Activated T-cell treated with anti-CD3 and anti-CD28 coated beads, Interleukin-2, amount 50 U/mL, for 24 hours (primary cell): ENCODE measurements around the gene PSMA6.
A peak's percentile ranks its signal among the peaks of the same experiment; 100 is the strongest.
"Not testable (repeated sequence)": the region's sequence is repeated elsewhere in the genome, so short reads cannot be mapped to it uniquely, and the experiment has no call there.

Source experiments
- DNase-seq: peaks from one replicate; pipeline ENCODE4 v3.0.0-alpha.2; 2020
- H3K27ac Mint-ChIP-seq: 2 replicates; pipeline ENCODE4 v1.8.0; 2020; ENCODE audit warnings: mild to moderate bottlenecking, mixed read lengths
- H3K27me3 Mint-ChIP-seq: 2 replicates; pipeline ENCODE4 v1.8.0; 2020; ENCODE audit warnings: mixed read lengths
- H3K36me3 Mint-ChIP-seq: 2 replicates; pipeline ENCODE4 v1.8.0; 2020; ENCODE audit warnings: low read depth, mixed read lengths
- H3K4me1 Mint-ChIP-seq: 2 replicates; pipeline ENCODE4 v1.8.0; 2020; ENCODE audit warnings: low read depth, mixed read lengths
- H3K4me3 Mint-ChIP-seq: 2 replicates; pipeline ENCODE4 v1.8.0; 2020; ENCODE audit warnings: mild to moderate bottlenecking, moderate library complexity, mixed read lengths
- H3K9me3 Mint-ChIP-seq: 2 replicates; pipeline ENCODE4 v1.8.0; 2020; ENCODE audit warnings: mixed read lengths

PSMA6 gene

DNA sequence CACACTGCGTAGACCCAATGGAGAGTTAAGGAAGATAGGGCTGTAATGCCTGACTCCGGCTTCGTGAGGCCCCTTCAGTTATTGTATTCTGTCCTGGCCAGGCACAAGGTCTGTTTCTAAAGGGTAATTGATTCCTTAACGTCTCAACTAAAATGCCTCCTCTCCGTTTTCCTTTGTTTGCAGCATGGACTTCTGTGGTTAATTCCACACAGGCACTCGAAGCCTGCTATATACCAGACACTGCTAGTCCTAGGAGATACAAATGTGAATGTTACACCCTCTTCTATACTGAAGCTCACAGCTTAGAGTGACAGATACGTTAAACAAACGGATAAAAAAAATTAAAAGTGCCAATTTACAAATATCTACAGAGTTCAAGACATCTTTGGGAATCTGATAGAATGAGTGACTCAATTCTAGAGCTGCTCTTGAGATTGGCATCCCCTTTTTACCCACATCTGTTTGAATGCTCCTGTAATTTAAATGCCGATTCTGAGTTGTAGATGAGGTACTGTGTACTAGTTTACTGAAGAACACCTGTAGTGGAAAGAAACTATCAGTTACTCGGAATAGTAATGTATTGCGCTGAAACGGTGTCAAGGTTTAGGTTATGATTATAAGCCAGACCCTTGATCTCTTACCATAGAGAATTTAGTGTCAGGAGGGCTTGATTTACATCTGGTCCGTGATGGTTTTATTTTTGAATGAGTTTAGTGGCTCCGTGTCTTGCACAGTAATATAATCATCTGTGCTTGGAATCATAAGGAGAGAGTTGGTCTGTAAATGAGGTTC is 784 bp downstream of the PSMA6 start:
- H3K36me3 Mint-ChIP-seq: peaks cover 54% of the 10 kb centered on the region
- DNase-seq: no peak
- H3K27ac Mint-ChIP-seq: peak overlapping the region; percentile 99
- H3K4me1 Mint-ChIP-seq: peaks cover 62% of the 10 kb centered on the region
- no peaks in the 10 kb centered on the region for H3K27me3 Mint-ChIP-seq
- H3K4me3 Mint-ChIP-seq: peak overlapping the region; percentile 99
- H3K9me3 Mint-ChIP-seq: no peaks in the 10 kb centered on the region

- peak overlapping the region; percentile 69 for H3K27ac Mint-ChIP-seq
- H3K27me3 Mint-ChIP-seq: no peaks in the 10 kb centered on the region
- no peaks in the 10 kb centered on the region for H3K9me3 Mint-ChIP-seq
- no peak for DNase-seq
- peaks cover 63% of the 10 kb centered on the region for H3K4me1 Mint-ChIP-seq
- H3K36me3 Mint-ChIP-seq: peaks cover 72% of the 10 kb centered on the region
- H3K4me3 Mint-ChIP-seq: peak overlapping the region; percentile 51
These were observed 3.6 kb downstream of the PSMA6 start for GRCh38 chr14:35295845-35296161.

- no peaks in the 10 kb centered on the region for H3K27me3 Mint-ChIP-seq
- H3K4me1 Mint-ChIP-seq: peaks cover 69% of the 10 kb centered on the region
- H3K36me3 Mint-ChIP-seq: peaks cover 78% of the 10 kb centered on the region
- H3K4me3 Mint-ChIP-seq: peak overlapping the region; percentile 51
- H3K9me3 Mint-ChIP-seq: no peaks in the 10 kb centered on the region
- DNase-seq: no peak
- peak overlapping the region; percentile 79 for H3K27ac Mint-ChIP-seq
These were observed 4.4 kb downstream of the PSMA6 start for GRCh38 chr14:35296545-35296944.

- DNase-seq: no peak
- Mint-ChIP-seq H3K4me1 (peaks cover 77% of the 10 kb centered on the region), H3K4me3 (no peak overlapping the region), H3K9me3 (no peaks in the 10 kb centered on the region), H3K27ac (peak overlapping the region; percentile 47), H3K27me3 (no peaks in the 10 kb centered on the region), H3K36me3 (peaks cover 83% of the 10 kb centered on the region)
These were observed 5.5 kb downstream of the PSMA6 start for GRCh38 chr14:35297706-35298105.

DNA sequence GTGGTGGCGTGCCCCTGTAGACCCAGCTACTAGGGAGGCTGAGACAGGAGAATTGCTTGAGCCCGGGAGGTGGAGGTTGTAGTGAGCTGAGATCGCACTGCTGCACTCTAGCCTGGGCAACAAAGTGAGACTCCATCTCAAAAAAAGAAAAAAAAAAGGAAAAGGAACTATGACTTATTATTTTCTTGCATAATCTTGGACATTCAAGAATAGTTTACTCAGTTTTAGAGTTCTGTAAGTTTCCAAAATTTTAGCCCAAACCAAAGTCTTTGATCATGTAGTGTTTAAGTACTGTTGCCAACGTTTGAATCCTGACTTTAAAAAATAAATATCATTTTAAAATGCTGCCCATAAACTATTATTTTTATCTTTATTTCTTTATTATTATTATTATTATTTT is 6.2 kb downstream of the PSMA6 start:
- peaks cover 83% of the 10 kb centered on the region for H3K36me3 Mint-ChIP-seq
- peaks cover 83% of the 10 kb centered on the region for H3K4me1 Mint-ChIP-seq
- no peak for DNase-seq
- H3K27me3 Mint-ChIP-seq: no peaks in the 10 kb centered on the region
- H3K4me3 Mint-ChIP-seq: no peak overlapping the region
- no peak overlapping the region for H3K27ac Mint-ChIP-seq
- no peaks in the 10 kb centered on the region for H3K9me3 Mint-ChIP-seq

DNA sequence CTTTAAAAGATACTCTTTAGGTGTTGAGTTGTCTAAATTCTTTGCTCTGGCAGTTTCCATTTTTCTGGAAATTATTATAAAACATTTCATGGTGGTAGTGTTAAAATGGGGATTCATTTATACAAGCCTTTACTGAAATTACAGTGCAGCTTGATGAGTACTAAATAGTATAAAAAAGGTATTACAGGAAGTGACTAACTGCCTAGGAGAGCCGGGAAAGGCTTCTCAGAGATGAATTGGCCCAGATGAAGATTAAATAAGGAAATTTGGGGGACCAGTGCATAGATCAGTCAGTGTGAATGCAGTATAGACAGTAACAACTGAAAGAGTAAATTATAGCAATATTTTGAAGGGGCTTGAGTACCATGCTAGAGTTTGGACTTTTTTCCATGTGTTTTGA is 7.5 kb downstream of the PSMA6 start:
- peaks cover 80% of the 10 kb centered on the region for H3K36me3 Mint-ChIP-seq
- no peak for DNase-seq
- H3K4me3 Mint-ChIP-seq: peak overlapping the region; percentile 26

GRCh38 chr14:35300228-35300627 is 8.0 kb downstream of the PSMA6 start:
- Mint-ChIP-seq H3K27ac (peak overlapping the region; percentile 91), H3K4me3 (peak overlapping the region; percentile 11), H3K4me1 (peaks cover 86% of the 10 kb centered on the region), H3K27me3 (no peaks in the 10 kb centered on the region), H3K36me3 (peaks cover 81% of the 10 kb centered on the region), H3K9me3 (no peaks in the 10 kb centered on the region)
- no peak for DNase-seq

More for the DNA sequence above, 7.5 kb downstream of the PSMA6 start:
- Mint-ChIP-seq H3K9me3 (no peaks in the 10 kb centered on the region), H3K27ac (peak overlapping the region; percentile 91), H3K27me3 (no peaks in the 10 kb centered on the region), H3K4me1 (peaks cover 86% of the 10 kb centered on the region)

GRCh38 chr14:35301334-35301733 is 9.2 kb downstream of the PSMA6 start:
- Mint-ChIP-seq H3K36me3 (peaks cover 81% of the 10 kb centered on the region), H3K4me3 (peak overlapping the region; percentile 47), H3K27ac (peak overlapping the region; percentile 91), H3K4me1 (peaks cover 80% of the 10 kb centered on the region)
- H3K9me3 Mint-ChIP-seq, H3K27me3 Mint-ChIP-seq, DNase-seq: not testable (repeated sequence)

DNA sequence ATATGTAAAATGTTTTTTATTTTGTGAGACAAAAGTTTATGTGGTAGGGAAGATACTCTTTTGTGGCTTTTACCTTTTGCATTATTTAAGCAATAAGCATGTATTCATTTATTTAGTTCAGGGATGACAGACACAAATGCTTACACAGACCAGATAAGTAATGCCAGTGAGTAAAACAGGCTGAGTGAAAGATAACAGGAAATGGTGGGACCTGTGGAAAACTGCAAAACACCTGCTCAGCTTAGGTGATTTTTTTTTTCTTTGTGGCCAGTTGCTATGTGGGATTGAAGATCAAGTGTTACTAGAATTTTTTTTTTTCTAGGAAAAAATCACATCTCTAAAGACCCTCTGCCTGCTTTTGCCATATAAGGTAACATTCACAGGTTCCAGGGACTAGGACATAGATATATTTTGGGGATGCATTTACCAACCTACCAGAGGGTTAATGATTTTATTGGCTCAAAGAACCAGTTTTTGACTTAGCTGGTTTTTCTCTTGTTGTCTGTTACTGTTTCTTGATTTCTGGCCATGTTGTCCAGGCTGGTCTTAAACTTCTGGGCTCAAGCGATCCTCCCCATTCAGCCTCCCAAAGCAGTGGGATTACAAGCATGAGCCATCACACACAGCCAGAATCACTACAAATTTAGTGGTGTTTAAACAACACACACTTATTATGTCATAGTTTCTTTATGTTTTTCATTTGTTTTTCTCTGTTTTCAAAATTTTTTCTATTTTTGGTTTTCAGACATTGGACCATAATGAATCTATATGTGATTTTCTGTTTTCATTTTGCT is 9.8 kb downstream of the PSMA6 start:
- peaks cover 77% of the 10 kb centered on the region for H3K4me1 Mint-ChIP-seq
- DNase-seq: no peak
- peaks cover 81% of the 10 kb centered on the region for H3K36me3 Mint-ChIP-seq
- H3K27ac Mint-ChIP-seq: peak overlapping the region; percentile 91
- H3K4me3 Mint-ChIP-seq: peak overlapping the region; percentile 47
- no peaks in the 10 kb centered on the region for H3K9me3 Mint-ChIP-seq
- no peaks in the 10 kb centered on the region for H3K27me3 Mint-ChIP-seq

DNA sequence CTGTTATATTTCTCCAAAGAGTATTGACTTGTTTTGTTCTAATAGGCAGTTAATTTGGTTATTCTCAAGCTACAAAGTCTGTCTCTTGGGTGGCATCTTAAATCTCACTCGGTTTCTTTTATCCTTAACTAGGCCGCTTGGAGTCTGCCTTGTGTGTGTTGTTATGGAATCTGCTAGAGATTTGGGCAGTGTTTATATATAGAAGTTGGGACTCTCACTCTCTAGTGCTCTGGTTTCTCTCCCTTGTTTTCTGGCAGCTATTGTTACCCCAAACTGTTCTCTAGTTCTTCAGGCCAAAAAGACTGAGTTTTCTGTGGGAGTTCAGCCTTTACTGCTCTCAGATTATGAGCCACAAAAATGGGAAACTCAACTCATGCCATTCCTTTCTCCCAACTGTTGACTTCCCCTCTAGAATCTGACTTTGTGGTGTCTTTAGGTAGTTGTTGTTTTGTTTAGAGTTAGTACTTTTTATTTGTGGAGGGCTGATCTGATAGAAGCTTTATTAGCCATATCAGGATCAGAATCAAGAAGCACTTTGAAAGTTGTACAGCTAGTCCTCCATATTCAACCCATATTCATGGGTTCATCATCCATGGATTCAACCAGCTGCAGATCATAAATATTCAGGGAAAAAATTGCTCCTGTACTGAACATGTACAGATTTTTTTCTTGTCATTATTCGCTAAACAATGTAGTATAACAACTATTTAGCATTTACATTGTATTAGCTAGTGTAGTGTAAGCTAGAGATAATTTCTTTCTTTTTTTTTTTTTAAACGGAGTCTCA is 11.2 kb downstream of the PSMA6 start:
- Mint-ChIP-seq H3K27me3 (no peaks in the 10 kb centered on the region), H3K9me3 (no peaks in the 10 kb centered on the region), H3K36me3 (peaks cover 84% of the 10 kb centered on the region), H3K27ac (peak overlapping the region; percentile 91), H3K4me3 (peak overlapping the region; percentile 47), H3K4me1 (peaks cover 68% of the 10 kb centered on the region)
- no peak for DNase-seq

DNA sequence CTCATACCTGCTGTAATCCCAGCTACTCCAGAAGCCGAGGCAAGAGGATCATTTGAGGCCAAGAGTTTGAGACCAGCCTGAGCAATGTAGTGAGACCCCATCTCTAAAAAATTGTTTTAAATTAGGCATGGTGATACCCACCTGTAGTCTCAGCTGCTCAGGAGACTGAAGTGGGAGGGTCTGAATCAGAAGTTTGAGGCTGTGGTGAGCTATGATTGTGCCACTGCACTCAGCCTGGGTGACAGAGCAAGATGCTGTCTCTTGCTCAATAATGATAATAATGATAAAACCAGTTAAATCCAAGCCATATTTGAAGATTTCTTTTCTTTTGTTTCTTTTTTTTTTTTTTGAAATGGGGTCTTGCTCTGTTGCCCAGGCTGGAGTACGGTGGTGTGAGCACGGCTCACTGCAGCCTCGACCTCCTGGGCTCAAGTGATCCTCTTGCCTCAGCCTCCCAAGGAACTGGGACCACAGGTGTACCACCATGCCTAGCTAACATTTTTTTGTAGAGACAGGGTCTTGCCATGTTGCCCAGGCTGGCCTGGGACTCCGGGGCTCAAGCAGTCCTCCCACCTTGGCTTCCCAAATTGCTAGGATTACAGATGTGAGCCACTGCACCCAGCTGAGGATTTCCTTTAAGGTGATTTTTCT is 12.8 kb downstream of the PSMA6 start:
- Mint-ChIP-seq H3K36me3 (peaks cover 91% of the 10 kb centered on the region), H3K27ac (peak overlapping the region; percentile 33), H3K9me3 (no peaks in the 10 kb centered on the region), H3K27me3 (no peaks in the 10 kb centered on the region), H3K4me1 (peaks cover 55% of the 10 kb centered on the region), H3K4me3 (no peak overlapping the region)
- no peak for DNase-seq

DNA sequence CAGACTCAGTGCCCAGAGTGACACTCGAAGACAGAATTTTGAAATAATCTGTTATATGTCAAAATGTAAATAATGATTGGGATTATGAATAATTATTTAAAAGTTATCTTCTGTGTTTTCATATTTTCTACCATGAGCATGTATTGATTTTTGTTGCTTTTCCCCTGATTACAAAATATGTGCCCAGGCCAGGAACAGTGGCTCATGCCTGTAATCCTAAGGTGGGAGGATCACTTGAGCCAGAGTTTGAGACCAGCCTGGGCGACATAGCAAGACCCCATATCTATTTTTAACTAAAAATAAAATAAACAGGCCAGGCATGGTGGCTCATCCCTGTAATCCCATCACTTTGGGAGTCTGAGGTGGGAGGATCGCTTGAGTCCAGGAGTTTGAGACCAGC is 13.5 kb downstream of the PSMA6 start:
- DNase-seq: no peak
- peaks cover 92% of the 10 kb centered on the region for H3K36me3 Mint-ChIP-seq
- H3K27me3 Mint-ChIP-seq: no peaks in the 10 kb centered on the region
- peaks cover 48% of the 10 kb centered on the region for H3K4me1 Mint-ChIP-seq
- H3K9me3 Mint-ChIP-seq: no peaks in the 10 kb centered on the region
- H3K27ac Mint-ChIP-seq: peak overlapping the region; percentile 57
- no peak overlapping the region for H3K4me3 Mint-ChIP-seq

GRCh38 chr14:35306114-35306513 is 13.9 kb downstream of the PSMA6 start:
- Mint-ChIP-seq H3K27ac (peak overlapping the region; percentile 57), H3K9me3 (no peaks in the 10 kb centered on the region)

GRCh38 chr14:35317820-35318219 is 25.6 kb downstream of the PSMA6 start:
- H3K9me3 Mint-ChIP-seq: no peaks in the 10 kb centered on the region
- H3K4me1 Mint-ChIP-seq: peaks cover 19% of the 10 kb centered on the region
- peaks cover 76% of the 10 kb centered on the region for H3K36me3 Mint-ChIP-seq
- H3K27me3 Mint-ChIP-seq: no peaks in the 10 kb centered on the region
- DNase-seq: no peak
- H3K27ac Mint-ChIP-seq: peak overlapping the region; percentile 47
- no peak overlapping the region for H3K4me3 Mint-ChIP-seq

More at GRCh38 chr14:35306114-35306513, 13.9 kb downstream of the PSMA6 start:
- Mint-ChIP-seq H3K4me3 (no peak overlapping the region), H3K36me3 (peaks cover 93% of the 10 kb centered on the region), H3K27me3 (no peaks in the 10 kb centered on the region), H3K4me1 (peaks cover 43% of the 10 kb centered on the region)
- DNase-seq: no peak
